ENCODE measurements around the gene PNCK. TPM values are rescaled to one million over a fixed set of nuclear protein-coding genes. Genes with fewer than 3 reads are reported as not detected.
"Not testable (repeated sequence)": the region's sequence is repeated elsewhere in the genome, so short reads cannot be mapped to it uniquely, and the experiment has no call there.

Gene PNCK
- 1 to 10 TPM; 4.8 to 7.0 (median 5.6) TPM for polyA plus RNA-seq (ENCODE audit: insufficient read length in 3 of 3)

DNA sequence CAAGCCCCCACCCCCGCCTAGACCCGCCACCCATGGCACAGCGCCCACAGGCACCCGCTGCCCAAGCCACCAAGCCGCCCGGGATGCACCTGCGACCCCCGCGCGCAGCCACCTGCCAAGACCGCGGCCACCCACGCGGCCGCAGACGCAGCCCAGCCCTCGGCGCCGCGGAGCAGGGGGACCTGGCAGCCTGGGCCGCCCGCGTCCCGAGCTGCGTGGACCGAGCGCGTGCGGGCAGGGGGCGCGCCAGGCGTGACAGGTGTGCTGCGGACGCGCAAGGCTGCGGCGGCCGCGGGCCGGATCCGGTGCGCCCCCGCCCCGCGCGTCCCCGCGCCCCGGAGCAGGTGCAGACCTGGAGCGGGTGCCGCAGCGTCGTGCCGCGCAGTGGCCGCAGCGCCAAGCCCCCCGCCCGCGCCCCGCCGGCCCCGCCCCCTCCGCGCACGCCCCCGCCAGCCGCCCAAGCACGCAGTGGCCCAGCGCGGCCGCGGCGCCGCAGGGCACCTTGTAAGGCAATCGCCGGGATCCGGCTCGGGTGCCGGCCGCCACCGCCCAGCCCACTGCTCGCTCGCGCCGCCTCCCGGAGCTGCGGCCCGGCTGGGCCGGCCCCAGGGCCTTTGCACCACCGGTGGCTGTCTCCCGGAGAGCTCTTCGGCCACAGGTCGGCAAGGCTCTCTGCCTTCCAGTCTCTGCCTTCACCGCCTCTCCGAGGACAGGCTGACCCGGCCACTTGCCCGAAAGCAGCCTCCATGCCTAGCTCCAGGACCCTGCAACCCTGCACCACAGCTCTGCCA is at the start of gene PNCK:
PNCK (minus strand) TSS at position 386 of the 791 bp plus-strand sequence. CDS start 737 bp downstream, outside the sequence.
- DNase-seq (ENCODE audit: low read depth in 3 of 3, low spot score in 2 of 3), result no peak

DNA sequence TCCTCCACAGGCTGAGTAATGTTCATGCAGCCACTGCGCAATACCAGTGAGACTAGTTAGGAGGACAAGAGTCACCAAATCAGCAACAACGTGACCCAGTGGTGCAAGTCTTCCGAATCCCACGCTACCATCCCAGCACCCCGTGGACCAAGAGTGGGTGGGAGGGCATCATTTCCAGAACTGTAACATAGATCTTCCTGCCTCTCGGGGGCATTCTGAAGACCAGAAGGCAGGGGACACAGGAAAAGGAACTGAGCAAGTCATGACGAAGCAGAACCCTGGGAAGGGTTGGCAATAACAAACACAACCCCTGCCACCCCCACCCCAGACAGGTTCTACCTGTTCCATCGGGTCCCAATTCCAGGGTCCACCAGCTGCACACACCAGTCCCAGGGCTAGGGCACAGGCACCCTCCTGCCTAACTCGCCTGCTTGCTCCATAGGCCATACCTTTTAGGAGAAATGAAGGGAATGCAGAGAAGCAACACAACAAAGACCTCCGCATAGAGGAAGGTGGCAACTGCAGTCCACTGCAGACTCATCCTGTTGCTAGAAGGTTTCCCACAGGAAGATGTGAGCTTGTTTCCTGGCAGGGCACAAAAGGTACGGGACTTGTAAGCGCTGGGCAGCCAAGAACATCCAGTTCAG is 49.2 kb upstream of the PNCK start:
- DNase-seq (ENCODE audit: low read depth in 3 of 3, low spot score in 2 of 3), result no peak

DNA sequence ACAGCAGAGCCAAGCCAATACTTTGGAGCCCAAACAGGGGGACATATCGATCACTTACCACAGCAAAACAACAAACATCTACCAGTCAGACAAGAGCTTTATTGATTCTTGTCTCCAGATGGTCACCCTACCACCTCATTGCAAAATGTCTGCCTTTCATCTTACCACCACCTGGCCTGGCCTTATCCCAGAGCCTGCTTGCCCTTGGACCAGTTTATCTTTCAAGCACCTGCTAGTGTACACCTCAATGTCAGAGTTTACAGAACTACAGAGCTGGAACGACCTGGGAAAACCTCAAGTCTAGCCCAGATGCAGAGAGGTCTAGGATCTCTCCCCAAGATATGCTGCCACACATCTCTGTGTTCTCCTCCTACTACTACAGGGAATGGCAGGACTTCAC is 46.1 kb upstream of the PNCK start:
- DNase-seq (ENCODE audit: low read depth in 3 of 3, low spot score in 2 of 3), result no peak

DNA sequence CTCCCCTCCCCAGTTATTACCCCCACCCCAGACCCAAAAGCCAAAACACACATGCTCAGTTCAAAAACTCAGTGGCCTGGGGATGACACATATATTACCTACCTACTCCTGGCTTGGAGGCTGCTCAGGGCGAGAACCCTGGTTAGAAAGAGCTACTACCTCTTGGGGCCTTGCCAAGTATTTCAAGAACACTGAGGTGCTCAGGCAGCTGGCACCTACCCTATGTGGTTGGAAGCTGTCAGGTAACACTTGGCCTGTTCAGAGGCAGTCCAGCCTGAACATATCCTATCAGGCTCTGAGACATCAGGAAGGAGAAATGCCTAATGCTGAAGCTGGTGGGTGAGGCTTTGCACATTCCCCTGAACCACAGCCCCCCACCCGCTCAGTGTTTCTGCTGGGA is 45.6 kb upstream of the PNCK start:
- no peak for DNase-seq (ENCODE audit: low read depth in 3 of 3, low spot score in 2 of 3)

DNA sequence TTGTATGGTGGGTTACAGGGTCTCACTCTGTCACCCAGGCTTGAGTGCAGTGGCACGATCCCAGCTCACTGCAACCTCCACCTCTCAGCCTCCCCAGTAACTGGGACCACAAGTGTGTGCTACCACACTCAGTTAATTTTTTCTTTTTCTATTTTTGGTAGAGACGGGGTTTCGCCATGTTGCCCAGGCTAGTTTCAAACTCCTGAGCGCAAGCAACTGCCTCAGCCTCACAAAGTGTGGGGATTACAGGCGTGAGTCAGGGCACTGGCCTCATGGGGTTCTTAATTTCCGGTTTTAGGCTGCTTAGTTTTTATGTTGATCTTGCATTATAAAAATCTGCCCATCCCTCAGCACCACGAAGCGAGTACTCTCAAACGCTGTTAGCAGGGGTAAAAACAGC is 43.8 kb upstream of the PNCK start:
- no peak for DNase-seq (ENCODE audit: low read depth in 3 of 3, low spot score in 2 of 3)

DNA sequence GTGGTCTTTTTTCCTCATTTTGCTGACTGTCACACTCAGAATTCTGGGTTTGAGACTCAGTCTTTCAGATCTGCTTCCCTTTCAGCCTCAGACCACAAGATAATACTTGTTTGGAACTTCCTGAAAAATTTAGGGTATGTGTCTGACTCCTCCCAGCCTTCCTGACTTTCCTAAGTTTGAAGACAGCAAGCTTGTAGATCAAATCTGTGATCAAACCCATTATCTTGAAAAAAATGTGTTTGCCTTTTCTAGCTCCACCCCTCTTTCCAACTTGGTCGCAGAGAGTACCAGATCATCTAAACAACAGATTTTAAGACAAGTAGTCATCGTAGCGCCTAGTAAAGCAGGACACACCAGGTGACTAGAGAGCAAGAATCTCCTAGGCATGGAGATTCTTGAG is 40.6 kb upstream of the PNCK start:
- DNase-seq (ENCODE audit: low read depth in 3 of 3, low spot score in 2 of 3), result no peak

DNA sequence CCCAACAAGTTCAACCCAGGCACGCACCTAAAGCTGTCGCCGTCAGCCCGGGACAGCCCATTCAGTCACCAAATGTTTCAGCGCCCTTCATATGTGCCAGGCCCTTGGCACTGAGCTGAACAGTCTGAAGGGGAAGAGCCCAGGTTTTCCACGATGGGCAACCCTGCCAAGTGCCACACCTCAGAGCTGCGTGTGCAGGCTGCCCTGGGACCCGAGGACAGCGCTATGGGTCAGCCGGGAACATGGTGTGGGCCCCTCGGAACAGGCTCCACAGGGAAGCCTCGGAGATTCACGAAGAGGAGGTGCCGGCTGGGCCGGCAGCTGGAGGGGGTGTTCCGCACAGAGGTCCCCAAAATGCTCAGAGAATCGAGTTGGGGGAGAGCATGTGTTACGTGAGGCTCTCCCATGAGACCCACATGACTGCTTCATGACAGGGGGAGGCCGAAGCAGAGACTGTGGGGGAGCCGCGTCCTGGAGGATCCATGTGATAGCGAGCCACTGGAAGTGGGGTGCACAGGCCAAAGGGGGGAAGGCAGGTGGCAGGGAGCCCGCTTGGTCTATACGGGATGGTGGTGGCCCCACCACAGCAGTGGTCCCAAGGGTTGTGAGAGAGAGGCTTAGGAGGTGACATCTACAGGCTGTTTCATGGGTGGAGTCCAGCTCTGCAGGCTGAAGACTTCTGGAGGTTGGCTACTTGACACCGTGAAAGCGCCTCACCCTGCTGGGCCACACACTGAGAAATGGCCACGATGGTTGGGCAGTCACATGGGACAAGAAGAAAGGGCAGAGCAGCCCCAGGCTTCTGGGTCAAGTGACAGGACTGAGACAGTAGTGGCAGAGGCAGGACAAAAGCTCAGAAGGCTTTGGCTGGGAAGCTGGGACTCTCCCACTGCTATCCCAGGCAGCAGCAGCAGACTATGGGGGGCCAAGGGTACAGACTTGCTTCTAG is 36.4 kb upstream of the PNCK start:
- DNase-seq (ENCODE audit: low read depth in 3 of 3, low spot score in 2 of 3), result no peak

DNA sequence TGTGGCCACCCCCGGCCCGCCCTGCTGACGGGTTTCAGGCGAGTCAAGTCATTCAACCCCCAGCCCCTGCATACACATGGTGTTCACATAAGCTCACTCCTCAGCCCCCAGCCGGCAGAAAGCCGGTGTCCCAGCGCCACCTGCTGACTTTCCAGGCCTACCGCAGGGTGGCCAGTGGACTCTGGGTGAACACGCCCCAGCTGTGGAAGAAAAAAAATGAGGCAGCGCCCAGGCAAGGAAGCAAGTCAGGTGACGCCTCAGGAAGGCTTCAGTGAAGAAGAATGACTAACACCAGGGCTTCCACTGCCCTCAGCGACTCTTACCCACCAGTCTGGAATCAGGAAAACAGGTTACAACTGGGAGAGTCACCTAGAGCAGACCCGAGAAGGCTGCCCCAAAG is 34.8 kb upstream of the PNCK start:
- DNase-seq (ENCODE audit: low read depth in 3 of 3, low spot score in 2 of 3), result no peak

DNA sequence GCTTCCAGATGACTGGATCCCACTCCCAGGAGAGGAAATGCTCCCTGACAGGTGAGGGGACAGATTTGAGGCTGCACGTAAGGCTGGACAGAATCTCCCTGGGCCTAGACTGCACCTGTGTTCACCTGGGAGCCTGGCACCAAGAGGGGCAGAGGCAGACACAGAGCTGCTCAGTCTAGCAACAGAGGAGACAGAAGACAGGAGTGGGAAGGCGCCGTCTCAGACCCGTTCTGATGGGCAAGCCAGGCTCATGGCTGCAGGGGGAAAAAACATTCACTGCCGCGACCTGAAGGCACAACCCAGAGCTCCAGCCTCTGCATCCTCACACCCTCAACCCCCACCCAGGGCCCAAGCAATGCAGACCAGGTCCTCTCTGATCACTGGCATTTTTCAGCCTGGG is 33.8 kb upstream of the PNCK start:
- no peak for DNase-seq (ENCODE audit: low read depth in 3 of 3, low spot score in 2 of 3)

DNA sequence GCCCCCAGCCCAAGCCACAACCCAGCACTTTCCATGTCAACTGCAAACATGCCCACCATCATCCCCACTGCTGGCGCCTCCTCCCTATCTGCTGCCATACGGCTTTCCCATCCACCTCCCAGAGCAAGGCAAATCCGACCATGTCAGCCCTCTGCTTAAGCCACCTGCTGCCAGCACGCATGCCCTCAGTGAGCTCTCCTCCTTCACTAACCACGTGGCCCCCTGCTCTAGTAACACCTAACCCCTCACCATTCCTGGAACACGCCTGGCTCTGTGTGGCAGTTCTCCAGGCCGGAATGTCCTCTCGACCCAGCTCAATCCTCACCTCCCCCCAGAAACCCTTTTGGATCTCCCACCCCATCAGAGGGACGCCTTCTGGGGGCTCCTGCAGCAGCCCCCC is 33.2 kb upstream of the PNCK start:
- no peak for DNase-seq (ENCODE audit: low read depth in 3 of 3, low spot score in 2 of 3)

DNA sequence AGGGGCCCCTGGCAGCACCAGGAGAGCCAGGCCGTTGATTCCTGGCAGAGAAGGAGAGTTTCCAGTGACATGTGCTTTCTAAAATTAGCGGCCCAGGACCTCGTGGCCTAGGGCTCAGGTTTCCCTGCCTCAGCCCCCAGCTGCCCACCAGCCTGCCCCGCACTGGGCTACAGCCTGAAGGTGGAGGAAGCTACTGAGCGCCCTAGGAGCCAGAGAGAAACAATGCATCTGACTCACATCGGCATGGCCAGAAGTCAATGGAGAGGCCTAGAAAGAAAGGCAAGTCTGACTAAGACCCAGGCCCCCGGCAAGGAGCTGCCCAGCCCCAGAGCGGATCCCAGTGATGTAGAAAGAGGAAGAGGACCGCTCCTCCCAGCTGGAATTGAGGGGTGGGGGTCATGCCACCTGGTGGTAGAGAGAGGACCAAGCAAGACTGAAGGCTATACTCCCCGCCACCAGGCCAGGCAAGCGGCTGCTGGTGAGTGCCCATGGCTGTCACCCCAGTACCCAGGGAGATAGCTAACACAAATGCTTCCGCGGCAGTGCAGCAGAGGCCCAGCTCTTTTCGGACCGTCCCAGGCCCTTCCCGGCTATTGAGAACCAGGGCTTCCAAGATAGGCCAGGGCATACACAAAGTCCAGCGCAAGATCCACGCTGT is 31.9 kb upstream of the PNCK start:
- DNase-seq (ENCODE audit: low read depth in 3 of 3, low spot score in 2 of 3), result not testable (repeated sequence)

DNA sequence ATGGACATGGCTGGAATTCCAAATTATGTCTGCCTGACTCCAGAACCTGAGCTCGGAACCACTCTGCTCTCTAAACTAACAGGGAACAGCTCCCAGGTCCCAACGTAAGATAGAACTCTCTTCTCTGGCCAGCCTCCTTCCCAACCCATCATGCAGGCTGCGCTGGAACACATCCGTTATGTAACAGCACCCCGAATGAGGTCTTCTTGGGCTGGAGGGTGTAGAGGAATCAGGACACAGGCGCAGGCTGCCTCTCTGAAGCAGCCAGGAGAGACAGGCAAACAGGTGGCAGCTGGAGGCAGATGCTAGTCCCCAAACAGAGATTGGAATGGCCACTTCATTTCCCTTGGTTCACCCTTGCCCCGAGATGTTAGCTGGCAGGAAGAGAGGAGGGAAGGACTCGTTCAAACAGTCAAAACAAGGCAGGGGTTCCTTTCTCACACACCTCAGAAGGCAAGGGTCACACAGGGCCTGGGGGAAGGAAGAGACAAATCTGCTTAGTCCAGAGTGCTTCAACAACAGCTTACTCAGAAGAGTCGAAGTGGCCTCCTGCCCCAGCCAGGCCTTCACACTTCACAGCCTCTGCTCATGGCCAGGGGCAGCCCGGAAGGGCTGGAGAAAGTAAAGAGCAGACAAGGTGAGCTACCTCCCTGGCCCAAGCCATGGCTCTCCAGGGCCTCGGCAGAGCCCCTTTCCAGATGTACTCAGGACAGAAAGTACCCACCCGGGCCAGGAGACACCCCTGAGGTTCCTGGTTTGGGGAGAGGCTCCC is 31.2 kb upstream of the PNCK start:
- DNase-seq (ENCODE audit: low read depth in 3 of 3, low spot score in 2 of 3), result not testable (repeated sequence)

DNA sequence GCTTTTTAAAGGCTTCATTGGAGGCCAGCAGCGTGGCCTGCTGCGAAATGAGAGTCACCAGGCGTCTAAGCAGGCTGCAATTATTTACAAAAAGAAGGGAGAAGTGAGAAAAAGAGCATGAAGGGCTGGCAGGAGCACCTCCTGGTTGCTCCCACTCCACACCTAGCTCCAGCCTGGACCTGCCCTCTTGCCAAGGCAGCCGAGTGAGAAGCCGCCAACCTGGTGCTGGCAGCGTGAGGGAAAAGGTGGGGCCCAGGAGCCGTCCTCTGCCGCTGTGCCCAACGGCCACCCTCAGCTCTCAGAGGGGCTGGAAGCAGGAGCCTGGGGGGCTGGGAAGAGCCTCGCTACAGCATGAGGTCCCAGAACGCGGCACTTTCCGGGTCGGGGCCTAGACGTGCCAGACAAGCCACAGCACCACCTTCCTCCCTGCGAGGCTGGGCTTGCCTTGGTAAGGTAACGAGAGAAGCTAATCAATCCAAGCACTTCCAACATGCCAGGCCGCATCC is 30.5 kb upstream of the PNCK start:
- DNase-seq (ENCODE audit: low read depth in 3 of 3, low spot score in 2 of 3), result no peak

DNA sequence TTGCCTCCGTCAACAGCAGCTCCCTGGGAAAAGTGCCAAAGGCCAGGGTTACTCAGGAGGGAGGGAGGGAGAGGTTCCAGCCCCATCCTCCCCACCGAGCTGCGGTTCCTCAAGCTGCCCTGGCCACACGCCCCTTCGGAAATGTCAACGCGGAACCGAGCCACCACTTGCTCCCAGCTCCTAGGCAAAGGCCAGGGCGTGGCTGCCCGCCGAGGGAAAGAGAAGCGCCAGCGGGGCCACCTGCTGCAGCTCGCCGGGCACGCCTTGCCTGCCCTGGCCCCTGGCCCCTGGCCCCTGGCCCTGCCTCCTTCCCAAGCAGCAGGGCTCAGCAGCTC is 29.4 kb upstream of the PNCK start:
- no peak for DNase-seq (ENCODE audit: low read depth in 3 of 3, low spot score in 2 of 3)

DNA sequence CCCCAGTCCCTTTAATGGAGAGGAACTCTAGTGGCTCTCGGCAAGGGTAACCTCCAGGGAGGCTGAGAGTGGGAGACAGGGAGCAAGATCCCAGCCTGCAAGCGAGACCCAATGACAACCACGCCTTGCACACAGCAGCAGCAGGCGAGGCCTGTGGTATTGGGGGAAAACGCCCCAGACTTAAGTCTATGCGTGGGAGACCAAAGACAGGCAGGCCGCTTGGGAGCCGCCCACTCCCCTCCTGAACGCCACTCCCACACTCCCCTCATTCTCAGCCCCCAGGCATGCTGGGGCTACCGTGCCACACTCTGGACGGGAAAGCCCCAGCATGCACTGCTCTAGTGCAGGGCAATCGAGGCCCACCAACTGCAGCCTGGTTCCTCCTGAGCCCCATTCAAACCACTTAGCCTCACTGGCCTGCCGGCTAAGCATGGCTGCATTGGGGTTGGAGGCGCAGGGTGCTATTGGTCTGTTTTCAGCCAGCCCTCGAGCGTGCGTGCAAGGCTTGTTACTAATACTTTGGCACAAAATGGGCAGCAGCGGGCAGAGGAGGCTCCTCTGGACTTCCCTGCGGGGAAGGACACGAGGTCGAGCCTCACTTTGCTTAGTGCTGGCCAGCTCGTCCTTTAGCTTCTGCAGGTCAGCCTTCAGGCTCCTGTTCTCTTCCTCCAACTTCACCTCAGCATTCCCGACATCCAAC is 28.9 kb upstream of the PNCK start:
- no peak for DNase-seq (ENCODE audit: low read depth in 3 of 3, low spot score in 2 of 3)

DNA sequence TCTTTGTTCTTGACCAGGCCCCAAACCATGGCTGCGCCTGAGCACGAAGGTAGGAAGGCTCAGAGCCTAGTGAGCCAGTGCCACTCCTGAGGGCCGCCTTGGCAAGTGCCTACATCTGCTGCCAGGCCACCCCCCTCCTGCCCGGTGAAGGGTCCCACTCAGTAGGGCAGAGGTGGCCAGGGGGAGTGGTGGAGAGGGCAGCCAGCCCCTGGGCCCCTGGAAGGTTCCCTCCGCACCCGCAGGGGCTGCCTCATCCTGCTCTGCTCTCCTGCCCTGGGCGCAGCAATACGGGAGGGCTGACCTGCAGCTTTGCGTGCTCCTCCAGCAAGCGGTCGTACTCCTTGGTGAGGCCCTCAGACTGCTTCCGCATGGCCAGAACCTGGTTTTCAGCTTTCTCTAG is 28.1 kb upstream of the PNCK start:
- DNase-seq (ENCODE audit: low read depth in 3 of 3, low spot score in 2 of 3), result no peak

DNA sequence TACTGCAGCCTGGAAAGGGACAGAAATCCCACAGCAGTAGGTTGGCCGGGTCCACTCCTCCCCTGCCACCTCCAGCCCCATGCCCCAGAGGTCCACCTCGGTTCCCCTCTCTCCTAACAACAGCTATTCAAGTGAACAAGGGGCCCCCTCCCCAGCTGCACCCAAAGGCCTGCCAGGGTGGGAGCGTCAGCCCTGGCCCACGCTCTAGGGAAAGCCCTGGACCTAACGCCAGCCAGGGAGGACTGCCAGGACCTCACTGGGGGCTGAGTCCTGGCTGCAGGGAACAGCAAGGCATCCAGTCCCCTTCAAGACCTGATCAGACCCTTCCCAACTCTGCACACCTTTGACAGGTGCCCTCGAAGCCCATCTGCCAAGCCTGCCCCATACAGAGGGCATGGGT is 27.4 kb upstream of the PNCK start:
- no peak for DNase-seq (ENCODE audit: low read depth in 3 of 3, low spot score in 2 of 3)

DNA sequence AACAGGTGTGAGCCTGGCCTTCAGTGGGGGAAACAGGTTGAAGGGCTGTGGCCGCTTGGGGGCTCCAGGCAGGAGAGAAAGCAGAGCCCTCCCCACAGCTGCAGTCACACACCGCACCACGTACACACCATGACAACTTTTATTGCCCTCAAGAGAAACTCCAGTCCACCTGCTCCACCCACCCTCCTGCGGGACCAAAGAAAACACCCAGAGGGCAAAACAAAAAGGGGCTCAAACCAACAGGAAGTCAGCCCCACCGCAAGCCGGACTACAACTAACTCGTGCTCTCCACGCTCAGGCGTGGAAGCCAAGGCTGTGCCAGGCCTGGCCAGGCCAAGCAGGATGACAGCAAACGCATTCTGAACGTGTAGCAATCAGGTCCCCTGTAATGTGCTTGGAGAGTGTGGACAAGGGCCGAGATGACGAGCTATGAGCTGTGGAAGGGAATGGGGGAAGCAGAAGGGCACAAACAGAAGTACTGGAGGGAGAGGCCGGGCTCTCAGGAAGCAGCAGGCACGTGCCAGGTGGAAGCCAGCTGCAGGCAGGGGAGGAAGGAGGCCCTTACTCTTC is 26.8 kb upstream of the PNCK start:
- no peak for DNase-seq (ENCODE audit: low read depth in 3 of 3, low spot score in 2 of 3)

DNA sequence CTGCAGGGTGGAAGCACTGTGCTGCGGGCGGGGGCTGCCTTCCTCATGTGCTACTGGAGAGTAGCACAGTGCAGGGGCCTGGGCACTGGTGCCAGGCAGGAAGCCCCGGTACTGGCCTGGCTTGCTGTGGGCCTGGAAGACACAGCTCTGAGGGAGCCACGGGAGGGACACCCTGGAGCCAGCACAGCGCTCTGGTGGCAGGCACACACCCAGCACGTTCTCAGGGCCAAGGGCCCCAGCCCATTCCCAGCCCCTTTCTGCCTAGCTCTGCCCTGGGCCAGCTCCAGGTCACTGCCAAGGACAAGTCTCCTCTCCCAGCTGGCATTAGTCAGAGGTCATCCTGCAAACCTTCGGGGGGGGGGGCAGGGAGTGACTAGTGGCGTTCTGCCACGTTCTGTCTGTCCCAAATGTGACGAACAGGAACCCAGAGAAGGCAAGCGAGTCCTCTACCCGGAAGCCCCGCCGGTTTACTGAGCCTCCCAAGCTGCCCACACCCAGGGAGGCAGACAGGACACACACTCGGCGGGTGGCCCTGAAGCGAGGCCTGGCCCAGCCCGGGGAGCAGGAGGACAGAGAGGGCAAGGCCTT is 26.3 kb upstream of the PNCK start:
- not testable (repeated sequence) for DNase-seq (ENCODE audit: low read depth in 3 of 3, low spot score in 2 of 3)

Data from right renal cortex interstitium (tissue), 3 donors.